Measurements from ENCODE around the gene ATXN7L1. TPM values are rescaled to one million over a fixed set of nuclear protein-coding genes. Genes with fewer than 3 reads are reported as not detected.

Gene ATXN7L1
- total RNA-seq, 4 donors from 2014 or later: 4.6 to 12.5 (median 10.1) TPM

- H3K27me3 ChIP-seq: no peaks in the 10 kb centered on the region
- H3K27ac ChIP-seq (replicated peaks in 1 of 4): no peak overlapping the region
- no peak overlapping the region for H3K4me3 ChIP-seq
- no peak for DNase-seq (ENCODE audit: extremely low spot score)
- 92% methylated on average over 5 of the region's 5 CpGs for WGBS
- no peaks in the 10 kb centered on the region for H3K9me3 ChIP-seq
- no peaks in the 10 kb centered on the region for H3K36me3 ChIP-seq
- peaks cover 0 to 10% (median 2%) of the 10 kb centered on the region in 4 donors for H3K4me1 ChIP-seq
- intact Hi-C loops (cut with DNase I): no loop called here
- no peak for TF ChIP-seq POLR2AphosphoS5 (IDR thresholded peaks at IDR 0.05)
- no peak for TF ChIP-seq EP300 (IDR thresholded peaks at IDR 0.05)
- TF ChIP-seq POLR2A (IDR thresholded peaks at IDR 0.05; ENCODE audit: low read depth): no peak
- TF ChIP-seq CTCF (IDR thresholded peaks at IDR 0.05): no peak
These were observed 55.9 kb downstream of the ATXN7L1 start for GRCh38 chr7:105820363-105821066.

- no peak for DNase-seq (ENCODE audit: extremely low spot score)
- intact Hi-C loops (cut with DNase I): no loop called here
- peaks cover 0 to 18% (median 0%) of the 10 kb centered on the region in 4 donors for H3K4me1 ChIP-seq
These were observed 56.8 kb downstream of the ATXN7L1 start for GRCh38 chr7:105819559-105819958.

GRCh38 chr7:105816954-105817615 is 59.3 kb downstream of the ATXN7L1 start:
- H3K36me3 ChIP-seq: no peaks in the 10 kb centered on the region
- no peak for TF ChIP-seq POLR2AphosphoS5 (IDR thresholded peaks at IDR 0.05)
- no peak for TF ChIP-seq POLR2A (IDR thresholded peaks at IDR 0.05; ENCODE audit: low read depth)
- no peak for TF ChIP-seq CTCF (IDR thresholded peaks at IDR 0.05)
- no peak for TF ChIP-seq EP300 (IDR thresholded peaks at IDR 0.05)
- no peaks in the 10 kb centered on the region for H3K9me3 ChIP-seq
- intact Hi-C loops (cut with DNase I): no loop called here
- H3K27me3 ChIP-seq: no peaks in the 10 kb centered on the region
- H3K4me1 ChIP-seq: peaks cover 0 to 18% (median under 1%) of the 10 kb centered on the region in 4 donors
- H3K4me3 ChIP-seq: no peak overlapping the region
- WGBS: 86% methylated on average over 6 of the region's 6 CpGs
- DNase-seq (ENCODE audit: extremely low spot score): no peak
- no peak overlapping the region for H3K27ac ChIP-seq (replicated peaks in 1 of 4)

More at GRCh38 chr7:105819559-105819958, 56.8 kb downstream of the ATXN7L1 start:
- Histone ChIP-seq H3K27me3 (no peaks in the 10 kb centered on the region), H3K9me3 (no peaks in the 10 kb centered on the region), H3K27ac (replicated peaks in 1 of 4) (no peak overlapping the region), H3K4me3 (no peak overlapping the region), H3K36me3 (no peaks in the 10 kb centered on the region)
- 96% methylated on average over 18 of the region's 18 CpGs for WGBS
- TF ChIP-seq POLR2A (IDR thresholded peaks at IDR 0.05; ENCODE audit: low read depth) (no peak), CTCF (IDR thresholded peaks at IDR 0.05) (no peak), EP300 (IDR thresholded peaks at IDR 0.05) (no peak), POLR2AphosphoS5 (IDR thresholded peaks at IDR 0.05) (no peak)

GRCh38 chr7:105816266-105816843 is 60.0 kb downstream of the ATXN7L1 start:
- 87% methylated on average over 5 of the region's 5 CpGs for WGBS
- TF ChIP-seq EP300 (IDR thresholded peaks at IDR 0.05) (no peak), CTCF (IDR thresholded peaks at IDR 0.05) (no peak), POLR2A (IDR thresholded peaks at IDR 0.05; ENCODE audit: low read depth) (no peak), POLR2AphosphoS5 (IDR thresholded peaks at IDR 0.05) (no peak)
- Histone ChIP-seq H3K27ac (replicated peaks in 1 of 4) (no peak overlapping the region), H3K36me3 (no peaks in the 10 kb centered on the region), H3K4me1 (peaks cover 0 to 23% (median 5%) of the 10 kb centered on the region in 4 donors), H3K27me3 (no peaks in the 10 kb centered on the region), H3K9me3 (no peaks in the 10 kb centered on the region), H3K4me3 (no peak overlapping the region)
- no peak for DNase-seq (ENCODE audit: extremely low spot score)
- intact Hi-C loops (cut with DNase I): no loop called here

Data from esophagus muscularis mucosa (tissue), 4 donors.